Skeletal muscle tissue (tissue), 4 donors: ENCODE measurements around the gene CNNM2. TPM values are rescaled to one million over a fixed set of nuclear protein-coding genes. Genes with fewer than 3 reads are reported as not detected.

Source experiments
- H3K27ac ChIP-seq: one replicate; pipeline ENCODE4 v1.7.0; 2013; ENCODE audit warnings: mild to moderate bottlenecking, low read depth, low read length, inconsistent platforms
- H3K27me3 ChIP-seq, 3 donors: one replicate each; pipeline ENCODE4 v1.7.0; 2013; ENCODE audit warnings: low read length in 3 of 3; ENCODE audit not compliant: control insufficient read depth in 3 of 3, insufficient read depth in 3 of 3
- H3K36me3 ChIP-seq, 3 donors: one replicate each; pipeline ENCODE4 v1.7.0; 2013; ENCODE audit warnings: low read length in 3 of 3; ENCODE audit not compliant: control insufficient read depth in 3 of 3, insufficient read depth in 3 of 3
- H3K4me1 ChIP-seq, 3 donors: one replicate each; pipeline ENCODE4 v1.7.0; 2013; ENCODE audit warnings: low read length in 3 of 3, mild to moderate bottlenecking in 3 of 3; ENCODE audit not compliant: control insufficient read depth in 3 of 3, insufficient read depth in 3 of 3
- H3K4me3 ChIP-seq, 3 donors: one replicate each; pipeline ENCODE4 v1.7.0; 2013; ENCODE audit warnings: low read length in 3 of 3
- H3K9ac ChIP-seq, 3 donors: one replicate each; pipeline ENCODE4 v1.7.0; 2013; ENCODE audit warnings: low read length in 3 of 3, mild to moderate bottlenecking in 3 of 3, moderate library complexity in 2 of 3, low read depth in 1 of 3
- H3K9me3 ChIP-seq, 3 donors: one replicate each; pipeline ENCODE4 v1.7.0; 2013; ENCODE audit warnings: low read length in 3 of 3; ENCODE audit not compliant: control insufficient read depth in 3 of 3
- total RNA-seq: library from RNA; depleted of rRNA; stranded (reverse); fragments of >200 nt; gene quantifications from one replicate; pipeline ENCODE4 v1.2.3, GENCODE V29; 2014
- donor health status: Osteomylitis.

The CNNM2 gene
- total RNA-seq, 1 donor from 2014 or later: 2.1 TPM

GRCh38 chr10:103104721-103105120 is 186.6 kb downstream of the CNNM2 start:
- Histone ChIP-seq H3K4me1 (peaks cover 4 to 14% (median 9%) of the 10 kb centered on the region in 3 donors), H3K9ac (no peak overlapping the region), H3K27ac (peak overlapping the region; percentile 38), H3K4me3 (no peak overlapping the region), H3K36me3 (peaks cover 10 to 35% (median 27%) of the 10 kb centered on the region in 3 donors), H3K27me3 (no peaks in the 10 kb centered on the region), H3K9me3 (no peaks in the 10 kb centered on the region)

GRCh38 chr10:103105462-103105861 is 187.4 kb downstream of the CNNM2 start:
- no peak overlapping the region for H3K9ac ChIP-seq
- H3K27ac ChIP-seq: no peak overlapping the region
- H3K36me3 ChIP-seq: peaks cover 6 to 29% (median 19%) of the 10 kb centered on the region in 3 donors
- no peaks in the 10 kb centered on the region for H3K27me3 ChIP-seq
- H3K4me3 ChIP-seq: no peak overlapping the region
- H3K9me3 ChIP-seq: no peaks in the 10 kb centered on the region
- peaks cover 7 to 16% (median 14%) of the 10 kb centered on the region in 3 donors for H3K4me1 ChIP-seq

DNA sequence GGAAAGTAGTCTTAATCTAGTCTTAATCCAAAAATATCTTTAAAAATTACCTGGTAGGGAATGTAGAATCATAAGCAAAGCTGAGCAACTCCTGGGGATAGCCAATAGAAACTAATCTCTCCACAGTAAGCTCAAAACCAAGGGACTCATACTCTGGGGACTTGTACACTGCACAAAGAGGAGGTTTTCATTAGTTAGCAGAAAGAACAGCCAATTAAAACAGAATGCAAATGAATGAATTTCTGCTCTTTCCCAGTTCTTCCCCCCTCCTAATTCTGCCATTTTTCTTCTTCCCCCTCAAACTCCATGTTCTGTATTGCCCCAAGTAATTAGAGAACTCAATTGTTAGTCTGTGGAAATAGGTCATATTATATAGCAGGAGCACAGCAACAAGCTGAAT is 188.4 kb downstream of the CNNM2 start:
- peaks cover 16 to 26% (median 25%) of the 10 kb centered on the region in 3 donors for H3K4me1 ChIP-seq
- H3K4me3 ChIP-seq: no peak overlapping the region
- peaks cover 2 to 21% (median 16%) of the 10 kb centered on the region in 3 donors for H3K36me3 ChIP-seq
- H3K27me3 ChIP-seq: no peaks in the 10 kb centered on the region
- H3K27ac ChIP-seq: no peak overlapping the region
- no peak overlapping the region for H3K9ac ChIP-seq
- H3K9me3 ChIP-seq: no peaks in the 10 kb centered on the region

DNA sequence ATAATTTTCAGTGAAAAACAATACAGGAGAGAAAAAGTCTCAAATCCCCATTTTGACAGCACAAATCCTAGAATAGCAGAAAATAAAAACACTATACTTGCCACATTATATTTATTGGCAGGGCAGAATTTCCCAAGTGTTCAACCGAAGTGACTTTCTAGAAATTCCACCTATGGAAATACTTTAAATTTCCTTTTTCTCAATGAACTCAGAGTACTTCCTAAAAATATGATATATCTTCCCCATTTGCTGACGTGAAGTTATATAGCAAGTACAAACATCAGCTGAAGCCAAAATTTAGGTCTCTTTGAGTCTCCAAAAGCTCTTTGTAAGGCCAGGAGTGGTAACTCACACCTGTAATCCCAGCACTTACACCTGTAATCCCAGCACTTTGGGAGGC is 191.7 kb downstream of the CNNM2 start:
- Histone ChIP-seq H3K27ac (peak overlapping the region; percentile 18), H3K36me3 (peaks cover 2 to 5% (median 4%) of the 10 kb centered on the region in 3 donors), H3K4me1 (peaks cover 24 to 27% (median 25%) of the 10 kb centered on the region in 3 donors), H3K9me3 (no peaks in the 10 kb centered on the region), H3K27me3 (no peaks in the 10 kb centered on the region), H3K4me3 (no peak overlapping the region), H3K9ac (no peak overlapping the region)

- Histone ChIP-seq H3K27ac (peak overlapping the region; percentile 18), H3K9ac (peak overlapping the region in 1 of 3 donors; percentile 18), H3K27me3 (no peaks in the 10 kb centered on the region), H3K9me3 (no peaks in the 10 kb centered on the region), H3K36me3 (peaks cover 2 to 4% (median 3%) of the 10 kb centered on the region in 3 donors), H3K4me3 (no peak overlapping the region), H3K4me1 (peaks cover 23 to 27% (median 24%) of the 10 kb centered on the region in 3 donors)
These were observed 192.3 kb downstream of the CNNM2 start for GRCh38 chr10:103110407-103110806.

- Histone ChIP-seq H3K9me3 (no peaks in the 10 kb centered on the region), H3K36me3 (no peaks in the 10 kb centered on the region), H3K4me1 (peaks cover 19 to 26% (median 21%) of the 10 kb centered on the region in 3 donors), H3K27ac (peak overlapping the region; percentile 5), H3K27me3 (no peaks in the 10 kb centered on the region), H3K4me3 (peak overlapping the region; percentile 5 to 28 (median 23)), H3K9ac (peak overlapping the region in 2 of 3 donors; percentile 18)
These were observed 193.2 kb downstream of the CNNM2 start for GRCh38 chr10:103111031-103111917.

DNA sequence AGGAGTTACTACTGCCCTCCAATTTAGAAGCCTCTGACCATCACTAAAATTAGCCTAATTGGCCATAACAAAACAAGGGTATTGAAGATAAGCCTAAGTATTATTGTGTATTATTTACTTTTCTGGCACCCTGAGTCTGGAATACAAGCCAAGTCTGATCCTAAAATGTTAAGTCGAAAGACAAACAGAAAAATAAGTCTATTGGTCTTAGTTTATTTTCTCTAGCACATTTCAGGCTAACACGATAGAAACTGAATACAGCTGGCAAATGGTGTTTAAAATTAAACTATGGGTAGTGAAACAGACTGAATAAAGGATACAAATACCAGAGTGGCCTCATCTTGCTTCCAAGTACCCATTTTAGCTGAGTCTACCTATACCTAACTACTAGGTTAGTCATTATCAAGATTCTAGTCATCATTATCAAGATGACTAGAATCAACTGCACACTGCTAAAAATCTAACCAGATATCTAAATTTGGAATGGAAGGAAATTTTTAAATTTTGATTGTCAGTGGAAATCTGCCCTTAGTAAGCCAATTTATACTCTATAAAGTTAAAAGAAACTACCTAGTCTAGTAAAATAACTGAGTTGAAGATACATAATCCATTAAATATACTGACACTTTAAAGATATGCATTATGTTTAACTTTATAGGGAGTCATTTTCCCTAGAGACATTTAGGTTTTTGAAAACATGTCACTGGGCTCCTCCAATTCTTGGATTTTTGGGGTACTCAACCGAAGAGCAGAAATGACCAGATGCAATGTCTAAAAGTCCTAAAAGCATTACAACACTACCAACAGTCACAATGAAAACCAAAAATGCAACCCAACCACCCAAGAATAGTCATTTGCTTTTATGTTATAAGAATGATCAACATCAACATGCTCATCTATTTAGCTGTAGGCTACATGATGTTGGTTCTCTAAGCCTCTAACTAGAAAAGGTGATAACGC is 194.1 kb downstream of the CNNM2 start:
- Histone ChIP-seq H3K4me1 (peaks cover 22 to 26% (median 22%) of the 10 kb centered on the region in 3 donors), H3K4me3 (peak overlapping the region in 1 of 3 donors; percentile 15), H3K36me3 (no peaks in the 10 kb centered on the region), H3K9me3 (no peaks in the 10 kb centered on the region), H3K9ac (peak overlapping the region in 1 of 3 donors; percentile 17), H3K27ac (peak overlapping the region; percentile 5), H3K27me3 (no peaks in the 10 kb centered on the region)

DNA sequence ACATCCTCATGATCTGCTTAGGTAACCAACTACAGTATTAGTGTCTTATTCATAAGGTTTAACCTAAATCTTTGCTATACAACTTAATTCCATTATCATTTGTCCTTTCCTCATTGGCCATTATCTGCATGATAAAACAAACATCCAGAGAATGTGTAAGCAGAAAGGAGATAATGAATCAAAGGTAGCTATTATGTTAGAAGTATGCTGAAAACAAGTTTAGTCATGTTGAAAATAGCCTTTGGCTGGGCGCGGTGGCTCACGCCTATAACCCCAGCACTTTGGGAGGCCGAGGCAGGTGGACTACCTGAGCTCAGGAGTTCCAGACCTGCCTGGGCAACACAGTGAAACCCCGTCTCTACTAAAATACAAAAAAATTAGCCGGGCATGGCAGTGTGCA is 196.8 kb downstream of the CNNM2 start:
- H3K36me3 ChIP-seq: no peaks in the 10 kb centered on the region
- no peak overlapping the region for H3K27ac ChIP-seq
- H3K9me3 ChIP-seq: no peaks in the 10 kb centered on the region
- no peaks in the 10 kb centered on the region for H3K27me3 ChIP-seq
- H3K4me1 ChIP-seq: peaks cover 28 to 36% (median 29%) of the 10 kb centered on the region in 3 donors
- H3K4me3 ChIP-seq: no peak overlapping the region
- H3K9ac ChIP-seq: no peak overlapping the region

DNA sequence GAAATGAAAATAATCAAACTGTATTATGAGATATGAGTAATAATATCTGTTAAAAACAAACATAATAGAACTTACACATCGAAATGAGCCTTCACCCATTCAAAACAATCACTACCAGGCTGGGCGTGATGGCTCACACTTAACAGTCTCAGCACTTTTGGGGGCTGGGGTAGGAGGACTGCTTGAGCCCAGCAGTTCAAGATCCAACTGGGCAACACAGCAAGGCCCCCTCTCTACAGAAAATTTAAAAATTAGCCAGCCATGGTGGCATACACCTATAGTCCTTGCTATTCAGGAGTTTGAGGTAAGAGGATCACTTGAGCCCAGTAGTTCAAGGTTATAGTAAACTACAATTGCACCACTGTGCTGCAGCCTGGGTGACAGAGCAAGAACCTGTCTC is 199.2 kb downstream of the CNNM2 start:
- no peak overlapping the region for H3K9ac ChIP-seq
- no peak overlapping the region for H3K27ac ChIP-seq
- H3K4me1 ChIP-seq: peaks cover 23 to 39% (median 24%) of the 10 kb centered on the region in 3 donors
- H3K27me3 ChIP-seq: no peaks in the 10 kb centered on the region
- no peaks in the 10 kb centered on the region for H3K9me3 ChIP-seq
- no peak overlapping the region for H3K4me3 ChIP-seq
- H3K36me3 ChIP-seq: no peaks in the 10 kb centered on the region
